Hippocampal formation (tissue), 2 donors: ENCODE measurements around the gene CAPN15.

Source experiments
- DNase-seq, 2 donors: peaks; one replicate each; lab custom pipeline; 2025; lab: John Stamatoyannopoulos, UW

Gene CAPN15

GRCh38 chr16:578232-578869, 50.8 kb downstream of the CAPN15 start:
- no peak for DNase-seq

GRCh38 chr16:578870-579405, 51.4 kb downstream of the CAPN15 start:
- DNase-seq = no peak

GRCh38 chr16:580141-580945, 52.8 kb downstream of the CAPN15 start:
- DNase-seq = no peak

- no peak for DNase-seq
These were observed 53.5 kb downstream of the CAPN15 start for GRCh38 chr16:580946-581498.

GRCh38 chr16:582218-582613, 54.7 kb downstream of the CAPN15 start:
- no peak for DNase-seq

GRCh38 chr16:582614-583331, 55.3 kb downstream of the CAPN15 start:
- no peak for DNase-seq

GRCh38 chr16:583470-583814, 55.9 kb downstream of the CAPN15 start:
- no peak for DNase-seq

- no peak for DNase-seq
These were observed 56.5 kb downstream of the CAPN15 start for GRCh38 chr16:583815-584591.

- DNase-seq = no peak
These were observed 57.8 kb downstream of the CAPN15 start for GRCh38 chr16:585351-585750.

GRCh38 chr16:586047-586644, 58.6 kb downstream of the CAPN15 start:
- no peak for DNase-seq

GRCh38 chr16:586645-587590, 59.4 kb downstream of the CAPN15 start:
- no peak for DNase-seq

GRCh38 chr16:588639-588888, 61.1 kb downstream of the CAPN15 start:
- DNase-seq = no peak

GRCh38 chr16:588889-589657, 61.6 kb downstream of the CAPN15 start:
- DNase-seq = peak; percentile 95 to 98

- peak; percentile 96 to 99 for DNase-seq
These were observed 62.2 kb downstream of the CAPN15 start, which contains the start of gene RAB40C for GRCh38 chr16:589658-590187. TSS of gene RAB40C (plus strand) at chr16:590066. CDS start at chr16:590292, 226 bp downstream.

GRCh38 chr16:590188-590814, 62.8 kb downstream of the CAPN15 start:
- no peak for DNase-seq

- no peak for DNase-seq
These were observed 63.3 kb downstream of the CAPN15 start for GRCh38 chr16:590815-591200.

- no peak for DNase-seq
These were observed 63.7 kb downstream of the CAPN15 start for GRCh38 chr16:591231-591630.

- no peak for DNase-seq
These were observed 64.5 kb downstream of the CAPN15 start for GRCh38 chr16:591892-592517.
